B cell (primary cell): ENCODE results near the gene L3MBTL4. TPM values are rescaled to one million over a fixed set of nuclear protein-coding genes. Genes with fewer than 3 reads are reported as not detected.

Source experiments
- ATAC-seq: fragments of 200-7000 bp; cut with Tn5 transposase; one replicate; pipeline ENCODE4 v1.10.0; 2021; ENCODE audit warnings: low read depth, mild to moderate bottlenecking, moderate number of reproducible peaks, moderate library complexity
- CTCF ChIA-PET: fragments of 350-600 bp; sonication (Branson Sonifier 250); formaldehyde crosslinking; loops from one replicate; lab custom pipeline; 2021; ENCODE audit warnings: antibody characterized with exemption, inconsistent platforms; lab: Charles Lee
- POLR2A ChIA-PET: fragments of 350-600 bp; sonication (Branson Sonifier 250); formaldehyde crosslinking; loops from one replicate; lab custom pipeline; 2021; ENCODE audit warnings: antibody characterized with exemption; lab: Charles Lee
- DNase-seq: peaks from one replicate; pipeline ENCODE4 v3.0.0; 2013
- H2AFZ ChIP-seq: 2 replicates; pipeline ENCODE4 v1.6.1; 2012; ENCODE audit warnings: mild to moderate bottlenecking, low read depth, low read length; ENCODE audit not compliant: insufficient read depth, poor library complexity, severe bottlenecking
- H3K27ac ChIP-seq, 2 donors: 1 replicate in 1 of 2; 2 replicates in 1 of 2; pipeline ENCODE4 v1.5.1; 2012 to 2013; ENCODE audit warnings: low read length in 2 of 2, mild to moderate bottlenecking in 2 of 2, moderate library complexity in 1 of 2
- H3K27me3 ChIP-seq, 4 experiments: fragments of 200-600 bp in 1 of 4; sonication (generic) in 1 of 4; replicated peaks in 1 of 4; 1 replicate in 2 of 4; 2 replicates in 2 of 4; pipeline versions ENCODE4 v1.6.1 to v1.7.0; 2013 to 2016; ENCODE audit warnings: low read length in 3 of 4, mild to moderate bottlenecking in 2 of 4, mixed read lengths in 1 of 4, moderate library complexity in 1 of 4; ENCODE audit not compliant: insufficient read depth in 4 of 4, control insufficient read depth in 3 of 4; ENCODE audit errors: control extremely low read depth in 1 of 4
- H3K36me3 ChIP-seq, 2 experiments: replicated peaks in 1 of 2; 1 replicate in 1 of 2; 2 replicates in 1 of 2; pipeline versions ENCODE4 v1.6.1 to v1.7.1; 2013; ENCODE audit warnings: low read length in 1 of 2; ENCODE audit not compliant: insufficient read depth in 2 of 2, control insufficient read depth in 1 of 2; ENCODE audit errors: control extremely low read depth in 1 of 2, extremely low read depth in 1 of 2
- H3K4me1 ChIP-seq, 2 donors: fragments of 200-600 bp in 1 of 2; sonication (generic) in 1 of 2; 1 replicate in 1 of 2; 2 replicates in 1 of 2; pipeline versions ENCODE4 v1.5.1 to v1.6.1; 2013 to 2017; ENCODE audit warnings: low read length in 2 of 2; ENCODE audit not compliant: control insufficient read depth in 2 of 2, insufficient read depth in 2 of 2
- H3K4me2 ChIP-seq: replicated peaks from 2 replicates; pipeline ENCODE3; 2012; ENCODE audit warnings: mild to moderate bottlenecking, low read depth, low read length; ENCODE audit not compliant: poor library complexity, severe bottlenecking
- H3K4me3 ChIP-seq, 5 experiments: fragments of 200-600 bp in 1 of 5; sonication (generic) in 1 of 5; 1 replicate in 3 of 5; 2 replicates in 2 of 5; pipeline versions ENCODE4 v1.5.1 to v1.7.0; 2011 to 2016; ENCODE audit warnings: low read length in 4 of 5, mild to moderate bottlenecking in 4 of 5, low read depth in 2 of 5, control low read depth in 1 of 5, moderate library complexity in 1 of 5; ENCODE audit not compliant: insufficient read depth in 1 of 5; ENCODE audit errors: control extremely low read depth in 1 of 5, extremely low read depth in 1 of 5
- H3K79me2 ChIP-seq: fragments of 200-600 bp; sonication (generic); one replicate; pipeline ENCODE4 v1.6.0; 2016; ENCODE audit warnings: low read length; ENCODE audit not compliant: control insufficient read depth, insufficient read depth
- H3K9ac ChIP-seq: fragments of 200-600 bp; sonication (generic); 2 replicates; pipeline ENCODE4 v1.6.1; 2017; ENCODE audit warnings: mild to moderate bottlenecking, low read length, moderate library complexity
- H3K9me3 ChIP-seq, 3 donors: one replicate each; pipeline versions ENCODE4 v1.6.1 to v1.7.1; 2013; ENCODE audit warnings: low read length in 2 of 3; ENCODE audit not compliant: control insufficient read depth in 2 of 3, insufficient read depth in 1 of 3; ENCODE audit errors: control extremely low read depth in 1 of 3
- H4K20me1 ChIP-seq: 2 replicates; pipeline ENCODE4 v1.6.0; 2012; ENCODE audit warnings: mild to moderate bottlenecking, low read length; ENCODE audit not compliant: insufficient read depth, control insufficient read depth, poor library complexity, severe bottlenecking
- H3K27ac Mint-ChIP-seq: one replicate; pipeline ENCODE4 v1.8.0; 2021; ENCODE audit warnings: mixed read lengths
- H3K27me3 Mint-ChIP-seq: one replicate; pipeline ENCODE4 v1.8.0; 2021; ENCODE audit warnings: mixed read lengths
- H3K4me1 Mint-ChIP-seq: one replicate; pipeline ENCODE4 v1.8.0; 2021; ENCODE audit warnings: mixed read lengths
- H3K4me3 Mint-ChIP-seq: one replicate; pipeline ENCODE4 v1.8.0; 2021; ENCODE audit warnings: mixed read lengths
- H3K9me3 Mint-ChIP-seq: one replicate; pipeline ENCODE4 v1.8.0; 2022; ENCODE audit warnings: mixed read lengths; ENCODE audit not compliant: insufficient read depth
- EZH2 ChIP-seq: IDR thresholded peaks from 2 replicates; pipeline ENCODE4 v1.6.1; 2012; ENCODE audit warnings: borderline replicate concordance, low read depth, mild to moderate bottlenecking, moderate library complexity, low read length; ENCODE audit not compliant: insufficient read depth, poor library complexity, severe bottlenecking
- WGBS: methylation state at CpG from one replicate; pipeline ENCODE4 v1.1.5; 2013; ENCODE audit warnings: missing lambda C conversion rate; ENCODE audit not compliant: insufficient coverage; 5-methylcytosine and 5-hydroxymethylcytosine counted together
- intact Hi-C: fragments of 100-400 bp; cut with micrococcal nuclease; formaldehyde crosslinking; loops from one replicate; pipeline ENCODE4 v1.10.0; 2022
- polyA plus RNA-seq: library from polyadenylated mRNA; depleted of rRNA; stranded (reverse); fragments of >200 nt; gene quantifications from 2 replicates; pipeline ENCODE4 v1.2.3, GENCODE V29; 2012
- total RNA-seq, 2 donors: library from RNA; stranded (reverse); fragments of 120-200 nt in 1 of 2; gene quantifications; 1 replicate in 1 of 2; 2 replicates in 1 of 2; pipeline versions ENCODE4 v1.2.3 to v1.2.4, GENCODE V29; 2013 to 2022
- TF ChIP-seq, protein P1 (sequence below): fragments of 200-600 bp; IDR thresholded peaks from one replicate; pipeline ENCODE4 v1.8.0; 2022; ENCODE audit warnings: antibody characterized with exemption, mild to moderate bottlenecking

The L3MBTL4 gene
- total and polyA plus RNA-seq, 2 donors (not counting 1 experiment from before 2014, with no cell fraction given), result 3.0 to 11.9 TPM

DNA sequence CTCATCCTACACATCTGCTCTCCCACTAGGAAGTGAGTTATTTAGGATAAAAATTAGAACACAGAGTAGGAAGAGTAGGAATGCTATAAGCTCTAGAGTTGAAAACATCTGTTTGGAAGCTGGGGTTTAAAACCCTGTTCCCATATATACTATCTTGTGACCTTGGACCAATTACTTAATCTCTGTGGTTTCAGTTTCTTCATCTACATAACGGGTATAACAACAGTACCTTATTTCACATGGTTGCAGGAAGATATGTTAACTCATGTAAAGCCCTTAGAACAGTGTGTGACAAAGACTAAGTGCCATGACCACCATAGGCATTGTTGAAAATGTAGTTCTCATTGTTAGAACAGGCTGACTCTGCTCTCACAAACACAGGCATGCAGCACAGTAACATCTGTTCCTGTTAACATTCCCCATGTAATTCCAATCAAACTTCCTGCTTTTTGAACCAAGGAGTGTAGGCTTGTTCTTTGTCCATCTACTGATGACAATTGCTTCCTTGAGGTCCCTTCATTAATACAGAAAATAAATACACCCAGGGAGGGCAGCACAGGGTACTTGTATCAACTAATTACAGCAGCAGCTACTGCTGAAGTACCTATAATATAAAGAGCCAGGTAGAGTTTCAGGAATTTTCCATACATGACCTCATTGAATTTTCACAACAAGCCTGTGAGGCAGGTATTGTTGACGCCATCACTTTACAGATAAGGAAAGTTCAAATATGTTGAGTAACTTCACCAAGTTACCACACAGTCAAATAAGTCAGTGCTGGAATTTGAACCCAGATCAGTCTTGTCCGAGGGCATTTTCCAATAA lies 204.2 kb downstream of the L3MBTL4 start:
- intact Hi-C loops, result no loop called here
- CTCF ChIA-PET, result no interaction called here

DNA sequence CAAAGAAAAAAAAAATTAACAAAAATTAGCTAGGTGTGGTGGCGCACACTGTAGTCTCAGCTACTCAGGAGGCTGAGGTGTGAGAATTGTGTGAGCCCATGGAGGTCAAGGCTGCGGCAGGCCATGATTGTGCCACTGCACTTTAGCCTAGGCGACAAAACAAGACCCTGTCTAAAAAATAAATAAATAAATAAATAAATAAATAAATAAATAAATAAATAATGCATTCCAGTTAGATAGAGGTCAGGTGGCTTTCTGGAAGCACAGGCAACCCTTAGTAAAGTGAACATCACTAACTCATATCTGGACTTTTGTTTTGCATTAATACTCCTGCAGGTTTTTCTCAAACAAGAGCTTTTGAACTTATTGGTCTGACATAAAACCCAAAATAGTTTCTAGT lies 206.8 kb downstream of the L3MBTL4 start:
- Mint-ChIP-seq H3K9me3 (no peaks in the 10 kb centered on the region), H3K4me3 (no peak overlapping the region), H3K27me3 (no peaks in the 10 kb centered on the region), H3K4me1 (no peaks in the 10 kb centered on the region), H3K27ac (no peak overlapping the region)
- Histone ChIP-seq H3K4me2 (no peak overlapping the region), H3K4me3 (no peak overlapping the region), H3K27me3 (no peaks in the 10 kb centered on the region), H4K20me1 (no peaks in the 10 kb centered on the region), H3K36me3 (no peaks in the 10 kb centered on the region), H2AFZ (no peak overlapping the region), H3K79me2 (no peaks in the 10 kb centered on the region), H3K27ac (no peak overlapping the region), H3K4me1 (no peaks in the 10 kb centered on the region), H3K9ac (no peak overlapping the region), H3K9me3 (no peaks in the 10 kb centered on the region)
- POLR2A ChIA-PET, result no interaction called here
- TF ChIP-seq, protein P1, sequence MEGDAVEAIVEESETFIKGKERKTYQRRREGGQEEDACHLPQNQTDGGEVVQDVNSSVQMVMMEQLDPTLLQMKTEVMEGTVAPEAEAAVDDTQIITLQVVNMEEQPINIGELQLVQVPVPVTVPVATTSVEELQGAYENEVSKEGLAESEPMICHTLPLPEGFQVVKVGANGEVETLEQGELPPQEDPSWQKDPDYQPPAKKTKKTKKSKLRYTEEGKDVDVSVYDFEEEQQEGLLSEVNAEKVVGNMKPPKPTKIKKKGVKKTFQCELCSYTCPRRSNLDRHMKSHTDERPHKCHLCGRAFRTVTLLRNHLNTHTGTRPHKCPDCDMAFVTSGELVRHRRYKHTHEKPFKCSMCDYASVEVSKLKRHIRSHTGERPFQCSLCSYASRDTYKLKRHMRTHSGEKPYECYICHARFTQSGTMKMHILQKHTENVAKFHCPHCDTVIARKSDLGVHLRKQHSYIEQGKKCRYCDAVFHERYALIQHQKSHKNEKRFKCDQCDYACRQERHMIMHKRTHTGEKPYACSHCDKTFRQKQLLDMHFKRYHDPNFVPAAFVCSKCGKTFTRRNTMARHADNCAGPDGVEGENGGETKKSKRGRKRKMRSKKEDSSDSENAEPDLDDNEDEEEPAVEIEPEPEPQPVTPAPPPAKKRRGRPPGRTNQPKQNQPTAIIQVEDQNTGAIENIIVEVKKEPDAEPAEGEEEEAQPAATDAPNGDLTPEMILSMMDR, result no peak
- no peak for TF ChIP-seq EZH2
- CTCF ChIA-PET, result no interaction called here
- intact Hi-C loops, result loop anchor here (2.0 kb wide), 1 partner anchor 19 kb away; no protein-coding TSS in a partner anchor
- no CpG with 5 or more reads among the region's 3 CpGs for WGBS
- DNase-seq (no peak), ATAC-seq (no peak)

More for the DNA sequence above, 204.2 kb downstream of the L3MBTL4 start:
- no peaks in the 10 kb centered on the region for H3K36me3 ChIP-seq
- H3K27ac Mint-ChIP-seq, result no peak overlapping the region
- no peak overlapping the region for H3K4me2 ChIP-seq
- ATAC-seq, result no peak
- H3K27me3 ChIP-seq, result no peaks in the 10 kb centered on the region
- H3K27ac ChIP-seq, result no peak overlapping the region
- no peaks in the 10 kb centered on the region for H3K9me3 ChIP-seq
- no peaks in the 10 kb centered on the region for H3K79me2 ChIP-seq
- no peak overlapping the region for H3K4me3 ChIP-seq
- H3K9me3 Mint-ChIP-seq, result no peaks in the 10 kb centered on the region
- no peaks in the 10 kb centered on the region for H4K20me1 ChIP-seq
- H3K4me3 Mint-ChIP-seq, result no peak overlapping the region
- H3K4me1 ChIP-seq, result no peaks in the 10 kb centered on the region
- H3K9ac ChIP-seq, result no peak overlapping the region
- WGBS, result no CpG with 5 or more reads among the region's 3 CpGs
- POLR2A ChIA-PET, result no interaction called here
- no peaks in the 10 kb centered on the region for H3K4me1 Mint-ChIP-seq
- no peak for TF ChIP-seq EZH2
- TF ChIP-seq, protein P1, result no peak
- H3K27me3 Mint-ChIP-seq, result no peaks in the 10 kb centered on the region
- DNase-seq, result no peak
- H2AFZ ChIP-seq, result no peak overlapping the region
